Activated CD8-positive, alpha-beta memory T cell treated with anti-CD3 and anti-CD28 coated beads, Interleukin-2, amount 50 U/mL, for 48 hours (primary cell): ENCODE data around the gene DPEP2.
"Not testable (repeated sequence)": the region's sequence is repeated elsewhere in the genome, so short reads cannot be mapped to it uniquely, and the experiment has no call there.

Experiments
- DNase-seq: peaks from one replicate; pipeline ENCODE4 v3.0.0-alpha.2; 2020

The DPEP2 gene

GRCh38 chr16:67972285-67972684 lies 27.0 kb downstream of the DPEP2 start:
- DNase-seq = not testable (repeated sequence)

DNA sequence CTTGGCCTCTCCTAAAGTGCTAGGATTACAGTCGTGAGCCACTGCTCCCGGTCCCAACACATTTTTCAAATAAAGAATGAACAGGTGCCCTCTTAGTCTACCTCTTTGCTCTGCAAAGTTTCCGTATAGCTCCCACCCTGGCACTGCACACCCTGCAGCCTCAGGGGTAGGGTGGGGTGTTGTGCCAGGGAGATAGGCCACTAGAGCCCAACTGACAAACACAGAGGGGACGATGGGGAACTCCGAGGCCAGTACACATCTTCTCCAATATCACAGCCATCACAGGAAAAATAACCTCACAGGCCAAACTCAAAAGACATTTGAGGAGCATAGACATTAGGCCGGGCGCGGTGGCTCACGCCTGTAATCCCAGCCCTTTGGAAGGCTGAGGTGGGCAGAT lies 28.2 kb downstream of the DPEP2 start:
- DNase-seq = no peak

- no peak for DNase-seq
Measured at GRCh38 chr16:67969254-67970039, 29.8 kb downstream of the DPEP2 start.

DNA sequence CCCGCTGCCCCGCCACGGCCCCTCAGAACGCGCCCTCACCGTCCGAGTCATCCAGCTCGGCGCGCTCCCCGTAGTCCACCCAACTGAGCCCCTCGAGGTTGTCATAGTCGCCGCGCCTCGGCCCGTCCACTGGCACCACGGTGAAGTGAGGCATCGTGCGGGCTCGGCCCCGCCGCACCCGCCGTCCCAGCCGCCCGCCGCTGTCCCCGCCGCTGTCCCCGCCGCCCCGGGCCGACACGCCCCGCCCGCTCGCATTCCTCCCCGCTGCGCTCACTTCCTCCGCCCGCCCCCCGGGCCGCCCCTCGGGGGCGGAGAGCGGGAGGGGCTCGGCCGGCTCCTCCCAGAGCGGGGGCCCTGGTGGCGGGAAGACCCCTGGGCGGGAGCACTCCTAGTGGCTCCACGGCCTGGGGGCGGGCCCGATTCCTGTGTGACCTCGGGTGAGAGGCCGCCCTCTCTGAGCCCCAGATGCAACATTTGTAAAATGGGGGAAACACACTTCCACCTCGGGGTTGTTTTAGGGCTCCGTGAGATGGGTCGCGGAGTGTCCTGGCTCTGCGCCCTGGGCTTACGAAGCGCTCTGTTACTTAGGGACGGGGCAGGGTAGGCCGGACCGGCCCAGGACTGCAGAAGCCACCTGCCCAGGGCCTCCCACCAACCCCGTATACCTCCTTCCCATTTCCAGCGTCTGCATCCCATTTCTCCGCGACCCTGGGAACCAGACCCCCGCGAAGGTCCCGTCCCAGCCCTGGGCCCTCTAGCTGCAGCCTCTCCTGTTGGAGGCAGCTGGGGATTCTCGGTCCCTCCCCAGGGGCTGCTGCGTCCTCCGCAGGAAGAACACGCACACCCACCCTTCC lies 30.7 kb downstream of the DPEP2 start, which contains the start of gene SLC12A4:
TSS of gene SLC12A4 (minus strand) at position 238 of the 854 bp plus-strand sequence. CDS start at position 154, 84 bp downstream.
- DNase-seq = peak; percentile 95

DNA sequence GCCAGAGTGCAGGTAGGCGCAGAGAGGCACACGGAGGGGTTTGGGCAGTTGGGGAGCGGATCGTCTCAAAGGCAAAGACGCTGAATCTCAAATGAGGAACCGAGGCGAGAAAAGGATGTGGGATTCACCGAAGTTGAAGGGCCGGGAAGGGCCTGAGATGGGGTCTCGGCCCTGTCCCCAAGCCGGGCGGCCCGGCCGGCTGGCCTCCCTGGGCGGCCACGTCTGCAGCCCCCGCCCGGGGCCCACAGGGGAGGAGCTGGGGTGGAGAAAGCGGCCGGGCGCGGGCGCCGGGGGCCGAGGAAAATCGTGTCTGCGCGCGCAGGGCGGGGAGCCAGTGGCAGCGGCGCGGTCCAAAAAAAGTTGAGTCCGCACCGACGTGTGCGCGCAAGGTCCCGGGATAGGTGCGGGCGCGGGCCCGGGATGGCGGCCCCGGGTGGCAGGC lies 31.3 kb downstream of the DPEP2 start:
- peak; percentile 77 for DNase-seq

DNA sequence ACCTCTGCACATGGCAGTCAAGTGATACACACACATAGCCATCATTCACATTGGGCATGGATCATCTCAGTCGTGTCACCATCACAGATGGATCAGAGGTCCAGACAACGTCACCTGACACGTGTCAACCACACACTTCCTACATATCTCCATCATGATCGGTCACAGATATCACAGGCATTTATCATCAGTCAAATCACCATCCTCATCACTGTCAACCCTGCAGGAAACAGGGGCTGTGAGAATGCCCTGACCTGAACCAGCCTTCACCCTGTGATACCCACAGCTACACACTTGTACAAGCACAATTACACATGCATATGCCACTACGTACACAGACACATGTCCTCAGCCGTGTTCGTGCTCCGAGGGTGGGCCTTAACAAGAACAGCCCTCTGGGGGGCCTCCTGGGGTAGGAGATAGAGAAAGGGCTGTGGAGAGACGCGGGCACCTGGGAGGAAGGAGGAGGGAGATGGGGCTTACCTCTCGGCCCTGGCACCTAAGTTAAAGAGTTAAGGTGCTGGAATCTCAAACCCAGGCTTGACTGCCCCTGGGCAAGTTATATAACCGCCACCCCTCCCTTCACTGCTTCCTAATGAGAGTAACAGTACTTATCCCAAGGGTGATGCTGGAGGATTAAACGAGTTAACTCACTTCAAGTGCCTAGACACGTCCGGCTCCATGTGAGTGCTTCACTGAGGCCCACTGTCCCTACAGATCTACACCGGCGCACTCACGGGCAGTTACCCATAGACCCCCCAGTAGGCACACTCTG lies 31.9 kb downstream of the DPEP2 start:
- DNase-seq = peak; percentile 69

DNA sequence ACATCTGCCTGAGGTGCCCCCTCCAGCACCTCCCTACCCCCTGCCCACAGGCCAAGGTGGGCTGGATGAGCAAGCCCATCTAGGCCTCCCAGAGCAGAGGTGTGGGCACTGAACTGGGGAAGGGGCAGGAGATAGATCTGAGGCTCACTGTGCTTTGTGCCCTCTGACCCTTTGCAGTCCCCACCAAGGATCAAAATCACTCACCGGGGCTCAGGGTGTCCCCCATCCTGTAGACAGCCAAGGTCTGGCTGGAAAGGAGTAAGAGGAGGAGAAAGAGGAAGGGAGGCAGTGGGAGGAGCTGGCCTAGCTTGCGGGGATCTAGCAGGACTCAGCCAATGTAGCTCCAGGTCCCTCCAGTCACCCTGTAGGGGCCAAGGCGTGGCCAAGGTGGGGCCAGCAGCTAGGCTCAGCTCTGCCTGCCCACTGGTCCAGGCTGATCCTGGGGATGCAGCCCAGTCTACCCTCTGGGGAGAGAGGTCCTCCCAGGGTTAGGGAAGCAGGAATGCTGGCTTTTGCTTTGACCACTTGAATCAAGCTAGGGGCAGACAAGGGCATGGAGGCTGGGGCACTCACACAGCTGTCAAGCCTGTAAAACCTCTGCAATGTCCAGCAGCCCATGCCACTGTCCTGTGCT lies 32.6 kb downstream of the DPEP2 start:
- DNase-seq = no peak

DNA sequence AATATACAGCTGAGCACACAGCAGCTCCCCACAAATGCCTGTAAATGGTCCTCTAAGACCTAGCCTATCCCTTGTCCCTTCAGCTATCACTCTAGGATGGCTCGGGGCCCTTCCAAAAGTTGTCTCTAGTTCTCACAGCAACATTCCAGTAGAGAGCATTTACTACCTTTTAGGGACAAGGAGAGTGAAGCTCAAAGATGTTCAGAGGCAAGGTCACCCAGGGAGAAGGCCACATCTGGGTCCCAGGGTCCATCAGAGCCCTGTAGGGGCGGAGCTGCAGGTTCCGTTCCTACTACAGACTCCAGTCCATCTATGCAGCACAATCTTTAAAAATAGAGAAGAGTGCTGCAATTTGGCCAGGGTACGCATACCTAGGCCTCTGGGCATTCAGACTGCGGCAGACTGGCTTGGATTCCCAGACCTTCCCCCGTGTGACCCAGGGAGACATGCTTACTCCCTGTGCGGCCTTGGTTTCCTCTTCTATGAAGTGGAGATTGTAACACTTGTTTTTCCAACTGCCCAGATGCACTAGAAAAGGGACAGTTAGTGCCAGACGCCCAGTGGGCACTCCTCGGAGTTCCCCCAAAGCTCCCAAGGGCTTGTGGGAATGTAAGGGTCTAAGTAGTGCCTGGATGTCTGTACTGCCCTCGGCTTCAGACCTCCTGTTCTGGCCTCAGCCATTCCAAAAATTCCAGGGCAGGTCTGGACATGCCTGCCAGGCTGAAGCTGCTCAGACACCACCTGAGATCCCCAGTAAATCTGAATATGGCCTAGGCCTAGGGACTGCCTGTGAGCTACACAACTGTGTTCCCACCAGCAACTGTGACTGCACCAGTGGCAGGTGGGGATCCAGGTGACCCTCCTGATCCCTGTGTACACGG lies 33.4 kb downstream of the DPEP2 start:
- no peak for DNase-seq

DNA sequence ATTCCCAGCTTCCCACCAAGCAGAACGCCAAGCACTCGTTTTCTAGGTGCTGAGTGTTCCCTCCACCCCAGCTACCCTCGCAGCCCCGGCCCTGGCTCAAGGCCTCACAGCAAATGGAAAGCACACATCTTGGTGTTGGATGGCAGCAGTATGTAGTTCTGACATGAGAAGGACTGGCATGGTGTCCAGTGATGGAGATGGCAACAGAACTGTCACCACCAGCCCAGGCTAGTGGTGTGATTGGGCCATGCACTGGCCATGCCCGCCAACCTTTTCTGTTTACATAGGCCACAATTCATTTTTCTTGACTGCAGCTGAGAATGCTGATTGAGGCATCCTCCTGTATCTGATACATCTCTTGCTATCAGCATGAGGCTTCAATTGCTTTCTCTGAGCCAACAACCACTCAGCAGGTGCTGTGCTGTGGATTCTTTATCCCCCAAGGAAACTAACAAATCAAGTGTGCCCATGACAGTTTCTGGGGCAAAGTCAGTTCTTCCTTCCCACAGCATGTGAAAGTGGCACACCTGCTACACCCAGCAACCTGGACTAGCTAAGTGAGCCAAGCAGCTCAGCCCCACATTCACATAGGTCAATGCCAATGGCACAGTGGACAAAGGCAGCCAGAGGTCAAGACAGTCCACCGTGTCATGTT lies 34.7 kb downstream of the DPEP2 start:
- DNase-seq = no peak

DNA sequence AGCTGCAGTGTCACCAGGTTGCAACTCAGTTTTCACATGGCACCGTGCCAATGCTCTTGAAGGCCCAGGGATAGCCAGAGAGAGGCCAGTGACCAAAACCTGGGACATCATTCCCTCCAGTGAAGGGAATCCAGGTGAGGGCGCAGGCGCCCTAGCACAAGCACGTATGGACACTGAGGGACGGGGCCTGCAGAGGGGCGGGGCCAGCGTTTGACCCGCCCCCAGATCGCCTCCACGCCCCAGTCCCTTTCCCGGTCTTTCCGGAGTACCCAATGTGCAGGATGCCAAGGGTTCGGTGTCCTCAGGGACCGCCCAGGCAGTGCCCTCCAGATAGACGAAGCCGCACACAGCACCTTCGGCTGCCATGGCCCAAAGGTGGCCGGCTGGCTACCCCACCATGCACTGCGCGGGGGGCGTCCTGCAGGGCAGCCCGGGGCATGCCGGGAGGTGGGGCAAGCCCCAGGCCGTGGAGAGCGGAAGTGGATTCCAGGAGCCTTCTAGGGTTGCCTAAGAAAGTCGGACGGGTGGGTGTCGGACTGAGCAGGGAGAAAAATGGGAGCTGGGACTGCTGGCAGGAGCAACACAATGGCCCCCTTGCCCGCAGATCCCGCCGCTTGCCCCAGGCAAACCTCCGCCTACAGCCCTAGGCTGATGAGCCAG lies 35.5 kb downstream of the DPEP2 start:
- DNase-seq = no peak

DNA sequence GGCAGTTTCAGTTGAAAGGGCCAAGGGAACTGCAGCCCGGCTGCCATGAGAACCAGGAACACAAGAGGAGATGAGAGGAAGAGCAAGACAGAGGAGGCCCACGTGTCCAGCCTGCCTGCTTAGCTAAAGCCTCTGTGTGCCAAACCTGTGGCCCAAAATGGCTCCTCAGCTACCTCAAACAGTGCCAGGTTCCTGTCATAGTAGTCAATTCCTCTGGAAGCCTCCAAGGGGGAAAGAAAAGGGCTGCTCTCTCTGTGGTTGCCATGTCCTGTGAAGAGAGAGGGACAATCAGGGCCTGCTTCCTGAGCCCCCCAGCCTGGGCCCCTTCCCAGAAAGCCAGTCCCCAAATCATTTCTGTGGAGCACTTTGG lies 36.0 kb downstream of the DPEP2 start:
- DNase-seq = no peak

GRCh38 chr16:67962135-67962534 lies 37.1 kb downstream of the DPEP2 start:
- no peak for DNase-seq

DNA sequence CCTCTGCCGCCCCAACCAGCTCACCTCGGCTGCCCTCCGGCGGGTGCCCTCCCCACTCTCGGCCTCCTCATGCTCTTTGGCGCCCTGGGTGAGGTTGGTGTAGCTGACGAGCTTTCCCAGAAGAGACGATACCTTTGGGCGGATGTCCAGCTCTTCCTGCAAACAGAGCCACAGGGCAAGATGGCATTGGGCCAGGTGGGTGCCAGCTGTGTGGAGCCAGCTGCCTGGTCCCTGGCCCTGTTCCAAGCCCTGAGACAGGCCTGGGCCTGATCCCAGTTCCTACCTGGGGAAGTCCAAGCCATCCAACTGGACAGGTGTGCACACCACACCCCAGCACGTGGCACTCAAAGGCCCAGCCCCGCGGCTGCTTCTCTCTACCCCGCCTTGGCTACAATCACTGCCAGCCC lies 37.7 kb downstream of the DPEP2 start:
- DNase-seq = no peak

DNA sequence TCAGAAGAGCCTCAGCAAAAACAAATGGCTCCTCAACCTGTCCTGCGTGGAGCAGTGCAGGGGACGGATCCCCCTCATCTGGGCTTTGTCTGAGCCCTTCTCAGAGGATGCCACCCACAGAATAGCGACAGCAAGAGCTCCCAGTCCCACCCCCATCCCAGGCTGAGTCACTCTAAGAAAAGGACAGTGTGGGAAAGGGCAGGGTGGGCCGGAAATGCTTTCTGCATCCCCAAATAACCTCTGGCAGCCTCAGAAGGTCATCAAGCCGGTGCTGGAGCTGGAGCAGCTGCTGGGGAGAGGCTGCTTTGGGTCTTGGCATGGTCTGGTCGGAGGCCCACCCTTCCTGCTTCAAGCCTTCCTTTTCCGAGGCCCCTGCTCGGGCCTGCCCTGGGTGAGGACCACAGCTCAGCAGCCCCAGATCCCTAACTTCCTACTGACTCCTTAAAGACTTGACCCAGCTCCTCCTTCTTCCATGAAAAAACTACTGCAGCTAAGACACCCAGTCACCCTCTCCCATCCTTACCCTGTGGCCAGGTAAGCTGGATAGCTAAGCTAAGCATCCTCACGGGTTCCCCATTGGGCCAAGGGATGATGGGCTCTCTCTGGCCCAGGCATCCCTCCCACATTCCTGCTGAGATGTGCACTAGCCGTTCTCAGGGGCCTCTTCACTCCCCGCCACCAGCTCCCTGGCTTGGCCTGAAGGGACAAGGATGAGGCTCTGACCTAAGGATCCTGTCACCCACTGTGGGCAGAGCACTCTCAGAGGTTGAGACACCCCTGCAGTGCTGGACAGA lies 39.6 kb downstream of the DPEP2 start:
- no peak for DNase-seq

- no peak for DNase-seq
Measured at GRCh38 chr16:67957622-67958021, 41.7 kb downstream of the DPEP2 start.

- DNase-seq = no peak
Measured at GRCh38 chr16:67954421-67955196, 44.7 kb downstream of the DPEP2 start.

DNA sequence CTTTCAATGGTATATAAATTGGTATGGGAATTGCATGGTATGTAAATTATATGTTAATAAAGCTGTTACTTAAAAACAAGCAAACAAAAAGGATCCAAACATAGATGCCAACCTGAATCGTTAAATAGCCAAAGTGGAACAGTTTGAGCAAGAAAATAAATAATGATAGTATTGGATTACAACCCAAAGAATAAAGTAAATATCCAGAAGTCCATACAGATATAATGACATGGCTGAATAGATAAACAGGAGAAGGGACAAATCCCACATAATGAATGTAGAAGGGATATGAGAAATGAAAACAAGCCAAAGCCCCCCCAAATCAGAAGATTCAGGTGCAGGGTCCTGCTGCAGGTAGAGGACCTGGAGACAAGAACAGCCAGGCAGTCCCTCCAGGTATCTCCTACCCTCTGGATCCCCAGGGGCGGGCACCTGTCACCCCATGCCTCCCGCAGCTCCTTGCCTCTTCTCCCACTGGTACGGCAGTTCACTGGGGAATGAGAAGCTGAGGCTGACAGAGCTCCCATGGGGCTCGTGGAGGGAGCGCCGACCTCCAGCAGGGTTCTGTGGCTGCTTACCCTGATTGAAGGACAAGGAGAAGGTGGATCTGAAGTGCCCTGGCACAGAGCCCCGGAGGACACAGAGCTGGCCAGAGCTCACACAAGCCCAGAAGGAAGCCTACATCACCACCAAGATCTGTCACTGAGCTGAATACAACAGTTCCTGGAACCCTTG lies 45.5 kb downstream of the DPEP2 start:
- no peak for DNase-seq

GRCh38 chr16:67951485-67951884 lies 47.8 kb downstream of the DPEP2 start:
- DNase-seq = no peak
